Skeletal muscle tissue (tissue), 4 donors: ENCODE data around the gene GABRB2. TPM values are rescaled to one million over a fixed set of nuclear protein-coding genes. Genes with fewer than 3 reads are reported as not detected.
"Not testable (repeated sequence)": the region's sequence is repeated elsewhere in the genome, so short reads cannot be mapped to it uniquely, and the experiment has no call there.

Experiments used
- H3K27ac ChIP-seq: one replicate; pipeline ENCODE4 v1.7.0; 2013; ENCODE audit warnings: mild to moderate bottlenecking, low read depth, low read length, inconsistent platforms
- H3K27me3 ChIP-seq, 3 donors: one replicate each; pipeline ENCODE4 v1.7.0; 2013; ENCODE audit warnings: low read length in 3 of 3; ENCODE audit not compliant: control insufficient read depth in 3 of 3, insufficient read depth in 3 of 3
- H3K36me3 ChIP-seq, 3 donors: one replicate each; pipeline ENCODE4 v1.7.0; 2013; ENCODE audit warnings: low read length in 3 of 3; ENCODE audit not compliant: control insufficient read depth in 3 of 3, insufficient read depth in 3 of 3
- H3K4me1 ChIP-seq, 3 donors: one replicate each; pipeline ENCODE4 v1.7.0; 2013; ENCODE audit warnings: low read length in 3 of 3, mild to moderate bottlenecking in 3 of 3; ENCODE audit not compliant: control insufficient read depth in 3 of 3, insufficient read depth in 3 of 3
- H3K4me3 ChIP-seq, 3 donors: one replicate each; pipeline ENCODE4 v1.7.0; 2013; ENCODE audit warnings: low read length in 3 of 3
- H3K9ac ChIP-seq, 3 donors: one replicate each; pipeline ENCODE4 v1.7.0; 2013; ENCODE audit warnings: low read length in 3 of 3, mild to moderate bottlenecking in 3 of 3, moderate library complexity in 2 of 3, low read depth in 1 of 3
- H3K9me3 ChIP-seq, 3 donors: one replicate each; pipeline ENCODE4 v1.7.0; 2013; ENCODE audit warnings: low read length in 3 of 3; ENCODE audit not compliant: control insufficient read depth in 3 of 3
- total RNA-seq: library from RNA; depleted of rRNA; stranded (reverse); fragments of >200 nt; gene quantifications from one replicate; pipeline ENCODE4 v1.2.3, GENCODE V29; 2014
- donor health status: Osteomylitis.

The GABRB2 gene
- total RNA-seq, 1 donor from 2014 or later = 1.0 TPM

DNA sequence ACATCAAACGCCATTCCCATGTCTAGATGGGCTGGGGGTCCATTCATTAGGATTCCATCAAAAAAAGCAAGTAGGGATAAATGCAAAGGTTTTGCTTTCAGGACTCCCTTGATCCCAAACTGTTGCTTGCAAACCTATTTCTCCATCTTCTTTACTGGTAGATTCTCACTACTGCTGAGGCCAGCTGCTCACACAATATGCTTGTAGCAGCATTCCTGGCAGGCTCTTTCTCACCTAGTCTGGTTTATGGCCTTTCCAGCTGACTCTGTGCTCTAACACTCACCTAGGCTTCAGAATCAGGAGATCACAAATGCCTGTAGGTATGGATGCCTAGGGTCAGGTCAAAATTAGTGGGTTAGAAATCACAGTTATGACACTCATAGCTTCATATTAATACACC, 274.7 kb downstream of the GABRB2 start:
- no peaks in the 10 kb centered on the region for H3K36me3 ChIP-seq
- no peak overlapping the region for H3K27ac ChIP-seq
- no peaks in the 10 kb centered on the region for H3K27me3 ChIP-seq
- H3K4me1 ChIP-seq = no peaks in the 10 kb centered on the region
- H3K4me3 ChIP-seq = no peak overlapping the region
- H3K9me3 ChIP-seq = no peaks in the 10 kb centered on the region
- no peak overlapping the region for H3K9ac ChIP-seq

DNA sequence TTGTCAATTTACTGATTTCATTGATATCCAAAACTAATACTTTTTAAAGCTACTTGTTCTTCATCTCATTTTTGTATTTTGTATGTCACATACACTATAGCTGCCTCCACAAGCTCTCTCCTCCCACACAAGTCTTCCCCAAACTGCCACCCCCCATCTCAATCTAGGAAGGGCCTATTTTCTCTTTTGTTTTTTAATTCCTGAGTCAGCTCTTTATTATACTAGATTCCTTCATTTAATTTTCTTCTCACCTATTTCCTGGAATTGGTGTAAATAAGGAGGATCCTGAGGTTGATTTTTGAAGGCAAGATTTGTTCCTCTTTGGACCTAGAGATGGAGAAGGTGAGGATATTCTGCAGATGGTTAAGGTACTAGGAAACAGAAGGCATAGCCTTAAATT, 277.4 kb downstream of the GABRB2 start:
- Histone ChIP-seq H3K27me3 (no peaks in the 10 kb centered on the region), H3K36me3 (no peaks in the 10 kb centered on the region), H3K4me3 (no peak overlapping the region)

DNA sequence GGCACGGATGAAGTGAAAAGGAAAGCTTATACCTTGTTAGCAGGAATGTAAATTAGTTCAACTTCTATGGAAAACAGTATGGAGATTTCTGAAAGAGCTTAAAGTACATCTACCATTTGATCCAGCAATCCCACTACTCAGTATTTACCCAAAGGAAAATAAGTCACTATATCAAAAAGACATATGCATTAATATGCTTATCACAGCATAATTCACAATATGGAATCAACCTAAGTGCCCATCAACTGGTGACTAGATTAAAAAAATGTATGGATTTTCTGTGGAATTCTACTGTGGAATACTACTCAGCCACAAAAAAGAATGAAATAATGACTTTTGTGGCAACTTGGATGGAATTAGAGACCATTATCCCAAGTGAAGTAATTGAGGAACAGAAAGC, 279.6 kb downstream of the GABRB2 start:
- Histone ChIP-seq H3K4me3 (no peak overlapping the region), H3K9me3 (peaks cover 0 to 3% (median 0%) of the 10 kb centered on the region in 3 donors), H3K4me1 (no peaks in the 10 kb centered on the region), H3K27me3 (no peaks in the 10 kb centered on the region), H3K36me3 (no peaks in the 10 kb centered on the region), H3K27ac (no peak overlapping the region), H3K9ac (no peak overlapping the region)

More for the DNA sequence above, 277.4 kb downstream of the GABRB2 start:
- H3K27ac ChIP-seq = no peak overlapping the region
- no peaks in the 10 kb centered on the region for H3K4me1 ChIP-seq
- no peak overlapping the region for H3K9ac ChIP-seq
- H3K9me3 ChIP-seq = peaks cover 0 to 3% (median 0%) of the 10 kb centered on the region in 3 donors

DNA sequence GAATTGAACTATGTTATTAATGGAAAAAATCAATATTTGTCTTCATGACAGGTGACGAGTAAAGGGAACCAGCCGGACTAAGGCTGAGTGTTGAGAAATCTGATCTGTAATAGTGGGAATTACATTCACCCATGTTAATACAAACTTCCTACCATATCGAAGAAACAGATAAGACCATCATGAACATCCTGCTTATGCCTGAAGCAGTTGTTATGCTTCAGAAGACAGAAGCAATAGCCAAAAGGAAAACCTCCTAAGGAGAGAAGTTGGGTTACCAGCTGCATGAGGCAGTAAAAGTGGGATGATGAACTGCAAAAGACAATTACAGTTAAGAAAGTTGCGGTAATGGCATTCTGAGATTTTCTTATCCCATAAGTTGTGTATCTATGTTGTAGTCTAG, 281.5 kb downstream of the GABRB2 start:
- H3K9me3 ChIP-seq = peaks cover 0 to 3% (median 0%) of the 10 kb centered on the region in 3 donors
- H3K4me3 ChIP-seq = no peak overlapping the region
- H3K36me3 ChIP-seq = no peaks in the 10 kb centered on the region

DNA sequence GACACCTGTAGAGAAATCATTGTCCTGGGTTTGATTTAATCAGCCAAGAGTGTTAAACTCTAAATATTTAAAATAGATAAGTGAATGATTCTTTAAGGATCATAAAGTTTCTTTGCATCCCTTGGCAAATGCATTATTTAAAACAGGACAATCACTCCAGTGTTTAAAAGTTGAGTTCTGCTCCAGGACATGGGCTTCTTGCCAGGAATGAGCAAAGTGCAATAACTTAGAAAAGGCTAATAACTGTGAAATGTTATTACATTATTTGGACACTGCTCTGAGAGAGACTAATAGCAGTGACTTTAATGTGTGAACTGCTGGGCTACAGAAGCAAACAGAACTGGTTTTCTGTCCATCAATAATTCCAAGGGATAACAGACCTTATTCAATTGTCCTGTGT, 283.3 kb downstream of the GABRB2 start:
- no peak overlapping the region for H3K9ac ChIP-seq

More for the DNA sequence above, 281.5 kb downstream of the GABRB2 start:
- no peak overlapping the region for H3K9ac ChIP-seq
- H3K27me3 ChIP-seq = no peaks in the 10 kb centered on the region
- H3K27ac ChIP-seq = no peak overlapping the region
- H3K4me1 ChIP-seq = no peaks in the 10 kb centered on the region

DNA sequence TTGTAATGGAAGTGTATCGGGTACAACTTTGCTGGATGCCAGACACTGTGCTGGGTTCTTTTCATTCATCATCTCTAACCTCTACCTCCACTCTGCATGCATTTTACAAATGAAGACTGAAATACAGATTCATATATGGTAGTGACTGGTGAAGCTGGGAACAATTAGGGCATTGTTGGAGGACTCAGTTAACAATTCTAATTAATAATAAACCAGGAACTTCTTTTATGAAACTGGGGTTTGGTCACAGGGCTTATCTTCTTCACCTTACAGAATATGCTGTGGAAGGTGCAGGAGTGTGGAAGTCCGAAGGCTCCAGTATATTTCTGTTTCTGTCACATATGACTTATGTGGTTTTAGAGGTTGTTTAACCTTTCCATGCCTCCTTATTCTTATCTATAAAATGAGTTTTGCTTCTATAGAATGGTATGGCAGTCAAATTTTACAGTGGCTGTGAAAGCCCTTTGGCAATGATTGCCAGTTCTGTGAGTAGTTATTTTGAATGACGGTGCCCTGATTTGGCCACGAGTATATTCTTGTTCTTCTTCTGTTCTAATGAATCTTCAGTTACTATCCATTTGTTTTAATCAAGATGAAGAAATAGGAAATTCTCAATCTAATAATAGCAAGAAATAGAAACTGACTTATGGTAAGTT, 284.7 kb downstream of the GABRB2 start:
- H3K9me3 ChIP-seq = peaks cover 0 to 3% (median 0%) of the 10 kb centered on the region in 3 donors
- H3K4me3 ChIP-seq = no peak overlapping the region
- no peak overlapping the region for H3K9ac ChIP-seq
- H3K27me3 ChIP-seq = no peaks in the 10 kb centered on the region
- H3K36me3 ChIP-seq = no peaks in the 10 kb centered on the region
- H3K4me1 ChIP-seq = no peaks in the 10 kb centered on the region
- H3K27ac ChIP-seq = no peak overlapping the region

More for the DNA sequence above, 283.3 kb downstream of the GABRB2 start:
- no peak overlapping the region for H3K27ac ChIP-seq
- no peaks in the 10 kb centered on the region for H3K4me1 ChIP-seq
- H3K27me3 ChIP-seq = no peaks in the 10 kb centered on the region
- no peak overlapping the region for H3K4me3 ChIP-seq
- no peaks in the 10 kb centered on the region for H3K36me3 ChIP-seq
- H3K9me3 ChIP-seq = peaks cover 0 to 3% (median 0%) of the 10 kb centered on the region in 3 donors

DNA sequence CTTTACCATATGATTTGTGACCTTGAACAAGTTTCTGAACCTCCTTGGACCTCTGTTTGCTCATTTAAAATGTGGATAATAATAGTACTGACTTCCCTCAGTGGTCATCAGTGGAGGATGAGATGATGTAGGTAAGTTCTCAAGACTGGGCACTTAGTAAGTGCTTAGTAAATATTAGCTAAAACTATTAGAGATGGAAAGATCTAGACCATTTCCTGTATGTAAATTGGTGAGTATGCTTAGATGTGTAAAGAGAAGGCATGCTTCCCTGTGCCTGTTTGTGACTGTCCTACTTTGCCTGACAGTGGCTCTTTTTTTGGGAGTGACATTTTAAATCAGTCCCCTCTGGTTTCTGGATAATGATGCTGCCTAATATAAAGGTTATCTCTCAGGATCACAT, 288.1 kb downstream of the GABRB2 start:
- Histone ChIP-seq H3K4me3 (no peak overlapping the region), H3K27ac (no peak overlapping the region)

DNA sequence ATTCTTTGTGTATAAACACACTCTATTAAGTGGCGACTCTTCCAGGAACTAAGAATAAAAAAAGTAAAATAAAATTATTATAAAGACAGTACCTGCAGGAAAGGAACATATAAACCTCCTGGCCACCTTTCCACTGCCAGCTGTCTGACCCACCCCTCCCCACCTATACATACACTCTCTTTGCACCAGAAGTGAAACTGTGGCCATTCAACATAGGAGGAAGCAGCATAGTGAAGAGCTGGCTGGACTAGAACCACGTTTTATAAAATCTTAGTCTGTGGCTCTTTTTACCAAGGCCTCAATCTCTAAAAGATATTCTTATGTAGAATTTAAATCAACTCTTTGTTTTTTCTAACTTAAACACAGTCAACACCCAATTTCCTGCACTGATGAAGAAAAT, 289.6 kb downstream of the GABRB2 start:
- no peak overlapping the region for H3K27ac ChIP-seq
- H3K4me3 ChIP-seq = no peak overlapping the region
- H3K9me3 ChIP-seq = no peaks in the 10 kb centered on the region
- H3K4me1 ChIP-seq = no peaks in the 10 kb centered on the region
- no peaks in the 10 kb centered on the region for H3K27me3 ChIP-seq
- H3K36me3 ChIP-seq = no peaks in the 10 kb centered on the region
- H3K9ac ChIP-seq = no peak overlapping the region

More for the DNA sequence above, 288.1 kb downstream of the GABRB2 start:
- Histone ChIP-seq H3K9me3 (no peaks in the 10 kb centered on the region), H3K27me3 (no peaks in the 10 kb centered on the region), H3K9ac (no peak overlapping the region), H3K36me3 (no peaks in the 10 kb centered on the region), H3K4me1 (no peaks in the 10 kb centered on the region)

DNA sequence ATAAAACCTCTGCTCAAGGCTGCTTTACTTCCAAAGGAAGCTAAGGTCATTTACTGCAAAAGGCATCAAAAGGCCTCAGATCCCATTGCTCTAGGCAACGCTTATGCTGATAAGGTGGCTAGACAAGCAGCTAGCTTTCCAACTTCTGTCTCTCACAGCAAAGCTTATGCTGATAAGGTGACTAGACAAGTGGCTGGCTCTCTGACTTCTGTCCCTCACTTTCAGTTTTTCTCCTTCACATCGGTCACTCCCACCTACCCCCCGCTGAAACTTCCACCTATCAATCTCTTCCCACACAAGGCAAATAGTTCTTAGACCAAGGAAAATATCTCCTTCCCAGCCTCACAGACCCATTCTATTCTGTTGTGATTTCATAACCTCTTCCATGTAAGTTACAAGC, 293.6 kb downstream of the GABRB2 start:
- not testable (repeated sequence) for H3K9me3 ChIP-seq, H3K27me3 ChIP-seq, H3K4me1 ChIP-seq, H3K36me3 ChIP-seq, H3K27ac ChIP-seq, H3K4me3 ChIP-seq, H3K9ac ChIP-seq

DNA sequence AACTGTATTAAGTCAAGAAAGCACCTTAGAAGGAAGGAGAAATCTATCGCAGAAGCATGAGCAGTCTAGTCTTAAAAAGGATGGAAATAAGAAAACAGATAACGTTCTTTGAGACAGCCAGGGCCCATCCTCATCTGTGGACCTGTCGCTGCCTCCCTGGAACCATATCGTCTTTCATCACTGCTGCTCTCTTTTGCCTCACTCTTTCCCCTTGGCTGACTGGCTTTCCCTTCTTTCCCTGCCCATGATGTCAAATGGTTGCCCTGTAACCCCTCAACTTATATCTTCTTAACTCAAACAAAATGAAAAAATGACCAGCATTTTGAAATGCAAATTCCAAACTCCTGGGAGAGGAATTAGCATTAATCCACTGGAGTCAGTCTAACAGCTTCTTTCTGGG, 299.8 kb downstream of the GABRB2 start:
- Histone ChIP-seq H3K27me3 (no peaks in the 10 kb centered on the region), H3K4me1 (no peaks in the 10 kb centered on the region), H3K9ac (no peak overlapping the region), H3K4me3 (no peak overlapping the region), H3K36me3 (no peaks in the 10 kb centered on the region), H3K27ac (no peak overlapping the region), H3K9me3 (no peaks in the 10 kb centered on the region)
